Measurements from ENCODE around the gene MIB2. TPM values are rescaled to one million over a fixed set of nuclear protein-coding genes. Genes with fewer than 3 reads are reported as not detected.
"Not testable (repeated sequence)": the region's sequence is repeated elsewhere in the genome, so short reads cannot be mapped to it uniquely, and the experiment has no call there.

The MIB2 gene
- total and polyA plus RNA-seq, 2 of the 4 experiments (the other 2 are of a cell fraction): 17.2 to 47.8 TPM

GRCh38 chr1:1633409-1633808 is 18.1 kb downstream of the MIB2 start:
- H4K91ac ChIP-seq (ENCODE audit: insufficient read depth, low read depth, low read length); dilution Hi-C loops (cut with HindIII; ENCODE audit: low sequenced_read_pairs, unreplicated experiment); H3K23ac ChIP-seq (ENCODE audit: low read depth, low read length); H4K5ac ChIP-seq (ENCODE audit: low read depth, low read length); H3K27me3 ChIP-seq (ENCODE audit: control insufficient read depth, insufficient read depth, low read length); H3K9ac ChIP-seq (ENCODE audit: low read depth, low read length); H4K8ac ChIP-seq (ENCODE audit: low read depth in 2 of 2, low read length in 2 of 2); H2BK5ac ChIP-seq (ENCODE audit: low read depth, low read length, poor library complexity, severe bottlenecking); H3K9me1 ChIP-seq (ENCODE audit: insufficient read depth, low read length); BruUV-seq (replicated peaks); H3K4me2 ChIP-seq (ENCODE audit: low read depth, low read length); in situ Hi-C loops (cut with MboI; ENCODE audit: low sequenced_read_pairs); intact Hi-C loops (cut with micrococcal nuclease); H3K79me1 ChIP-seq (ENCODE audit: low read depth in 1 of 2, low read length in 2 of 2); H2BK120ac ChIP-seq (ENCODE audit: low read depth, low read length); H2BK20ac ChIP-seq (ENCODE audit: low read depth, low read length); H2AK5ac ChIP-seq (ENCODE audit: low read depth, low read length); CTCF ChIA-PET; H3K56ac ChIP-seq (ENCODE audit: extremely low read depth, insufficient read depth, low read length); H3K4ac ChIP-seq (ENCODE audit: low read depth, low read length); H4K20me1 ChIP-seq (ENCODE audit: insufficient read depth, low read length); H2AFZ ChIP-seq (replicated peaks; ENCODE audit: low read length, poor library complexity); H3K9me3 ChIP-seq (ENCODE audit: control insufficient read depth, insufficient read depth, low read length); H3K27ac ChIP-seq (ENCODE audit: insufficient read depth, low read length); DNase-seq; H3K14ac ChIP-seq (replicated peaks; ENCODE audit: low read depth, low read length); H2AK9ac ChIP-seq (replicated peaks; ENCODE audit: low read depth, low read length, poor library complexity); POLR2A ChIA-PET (ENCODE audit: unreplicated experiment); H3K4me3 ChIP-seq (ENCODE audit: insufficient read depth, low read depth, low read length); H2BK15ac ChIP-seq (ENCODE audit: low read depth, low read length); H3K18ac ChIP-seq (ENCODE audit: low read depth, low read length); H3K4me1 ChIP-seq (ENCODE audit: control insufficient read depth, insufficient read depth, low read length): not testable (repeated sequence)
- peaks cover 13% of the 10 kb centered on the region for H3K36me3 ChIP-seq (ENCODE audit: control insufficient read depth, insufficient read depth, low read length)
- WGBS, 2 experiments (ENCODE audit: extremely low coverage in 2 of 2, insufficient read length in 1 of 2): no CpG with 5 or more reads among the region's 35 CpGs
- ATAC-seq (ENCODE audit: low read depth): peak; percentile 67

- H2AK9ac ChIP-seq (replicated peaks; ENCODE audit: low read depth, low read length, poor library complexity); H3K9ac ChIP-seq (ENCODE audit: low read depth, low read length); DNase-seq; H2AK5ac ChIP-seq (ENCODE audit: low read depth, low read length); H2AFZ ChIP-seq (replicated peaks; ENCODE audit: low read length, poor library complexity); CTCF ChIA-PET; H3K23ac ChIP-seq (ENCODE audit: low read depth, low read length); H3K27me3 ChIP-seq (ENCODE audit: control insufficient read depth, insufficient read depth, low read length); H3K79me1 ChIP-seq (ENCODE audit: low read depth in 1 of 2, low read length in 2 of 2); POLR2A ChIA-PET (ENCODE audit: unreplicated experiment); H3K14ac ChIP-seq (replicated peaks; ENCODE audit: low read depth, low read length); H4K5ac ChIP-seq (ENCODE audit: low read depth, low read length); H3K4me2 ChIP-seq (ENCODE audit: low read depth, low read length); H3K27ac ChIP-seq (ENCODE audit: insufficient read depth, low read length); H3K9me3 ChIP-seq (ENCODE audit: control insufficient read depth, insufficient read depth, low read length); H3K4ac ChIP-seq (ENCODE audit: low read depth, low read length); BruUV-seq (replicated peaks); H3K4me1 ChIP-seq (ENCODE audit: control insufficient read depth, insufficient read depth, low read length); dilution Hi-C loops (cut with HindIII; ENCODE audit: low sequenced_read_pairs, unreplicated experiment); H3K18ac ChIP-seq (ENCODE audit: low read depth, low read length); intact Hi-C loops (cut with micrococcal nuclease); H2BK5ac ChIP-seq (ENCODE audit: low read depth, low read length, poor library complexity, severe bottlenecking); in situ Hi-C loops (cut with MboI; ENCODE audit: low sequenced_read_pairs); ATAC-seq (ENCODE audit: low read depth); H4K91ac ChIP-seq (ENCODE audit: insufficient read depth, low read depth, low read length); H2BK15ac ChIP-seq (ENCODE audit: low read depth, low read length); H3K4me3 ChIP-seq (ENCODE audit: insufficient read depth, low read depth, low read length); H2BK20ac ChIP-seq (ENCODE audit: low read depth, low read length); H3K56ac ChIP-seq (ENCODE audit: extremely low read depth, insufficient read depth, low read length); H4K20me1 ChIP-seq (ENCODE audit: insufficient read depth, low read length); H2BK120ac ChIP-seq (ENCODE audit: low read depth, low read length); H4K8ac ChIP-seq (ENCODE audit: low read depth in 2 of 2, low read length in 2 of 2); H3K9me1 ChIP-seq (ENCODE audit: insufficient read depth, low read length): not testable (repeated sequence)
- H3K36me3 ChIP-seq (ENCODE audit: control insufficient read depth, insufficient read depth, low read length): peaks cover 13% of the 10 kb centered on the region
- WGBS, 2 experiments (ENCODE audit: extremely low coverage in 2 of 2, insufficient read length in 1 of 2): 100% methylated on average over 4 of the region's 13 CpGs; no CpG with 5 or more reads in 1 of the 2 experiments
These were observed 19.3 kb downstream of the MIB2 start for GRCh38 chr1:1634613-1635012.
